Subcutaneous adipose tissue (tissue), 4 donors: ENCODE data around the gene PRR15. TPM values are rescaled to one million over a fixed set of nuclear protein-coding genes. Genes with fewer than 3 reads are reported as not detected.

Experiments
- CTCF ChIP-seq: fragments of 450-650 bp; IDR thresholded peaks from one replicate; pipeline ENCODE4 v1.5.1; 2016; ENCODE audit warnings: low read depth, mild to moderate bottlenecking, control low read depth, antibody characterized with exemption, moderate library complexity
- total RNA-seq, 4 donors: library from RNA; depleted of rRNA; stranded (reverse); fragments of >200 nt; gene quantifications; one replicate each; pipeline ENCODE4 v1.1.0, GENCODE V29; 2016

Gene PRR15
- total RNA-seq, 4 donors from 2014 or later: 0.34 to 0.88 (median 0.38) TPM; not detected in 1

DNA sequence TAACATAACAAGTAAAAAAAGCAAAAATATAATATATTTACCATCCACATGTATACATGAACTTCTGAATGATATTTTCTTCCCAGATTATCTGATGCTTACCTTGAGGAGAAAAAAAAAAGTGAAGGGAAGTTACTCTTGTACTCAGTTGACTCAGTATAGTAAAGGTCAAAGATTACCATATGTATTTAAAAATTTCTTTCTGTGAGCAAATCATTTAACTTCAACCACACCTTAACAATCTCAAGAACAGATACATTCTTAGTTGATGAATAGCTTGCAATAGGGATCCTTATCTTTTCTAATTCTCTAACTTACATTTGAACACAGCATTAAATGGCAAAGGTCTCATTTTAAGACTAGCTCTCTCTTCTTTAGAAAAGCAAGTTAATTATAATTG lies 29.8 kb downstream of the PRR15 start:
- TF ChIP-seq CTCF: no peak

DNA sequence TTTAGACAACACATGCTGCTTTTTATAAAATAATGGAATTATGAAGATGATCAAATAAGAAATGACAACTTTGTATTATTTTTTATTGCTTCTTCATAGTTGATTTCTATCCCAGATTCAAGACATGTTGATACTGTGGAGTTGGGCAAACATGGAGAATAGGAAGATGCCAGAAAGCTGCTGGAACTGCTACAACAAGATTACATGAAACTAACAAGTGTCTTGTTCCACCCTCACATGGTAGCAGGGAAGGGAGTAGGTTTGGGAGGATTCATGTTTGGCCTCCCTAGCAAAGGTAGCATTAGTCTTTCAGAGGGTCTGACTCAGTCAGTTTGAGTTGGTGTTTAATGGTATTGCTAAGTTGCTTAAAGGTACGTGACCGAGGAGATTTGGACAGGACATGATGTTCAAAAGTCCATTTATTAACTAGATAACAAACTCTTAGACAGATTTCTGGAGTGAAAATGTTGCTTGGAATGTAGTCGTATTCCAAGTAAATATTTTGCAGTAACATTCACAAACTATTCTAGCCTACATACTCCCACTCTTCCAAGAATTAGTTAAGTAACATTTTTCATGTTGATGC lies 33.1 kb downstream of the PRR15 start:
- TF ChIP-seq CTCF: no peak

- TF ChIP-seq CTCF: no peak
These were observed 33.6 kb downstream of the PRR15 start for GRCh38 chr7:29597266-29597665.

DNA sequence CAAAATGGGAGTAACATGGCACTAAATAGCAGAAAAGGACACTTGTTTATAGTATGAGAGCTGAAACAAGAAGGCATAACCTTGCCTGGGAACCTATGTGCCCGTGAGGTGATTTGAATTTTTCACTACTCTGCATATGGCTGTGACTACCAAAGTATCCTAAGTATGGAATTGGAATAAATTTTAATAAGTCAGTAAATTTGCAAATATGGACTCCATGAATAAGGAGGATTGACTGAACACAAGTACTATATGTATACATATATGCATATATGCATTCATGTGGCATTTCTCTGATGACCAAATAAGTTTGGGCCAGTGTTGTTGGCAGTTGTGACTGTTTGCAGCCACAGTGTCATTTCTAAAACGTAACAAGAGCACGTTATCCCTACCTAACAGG lies 34.5 kb downstream of the PRR15 start:
- no peak for TF ChIP-seq CTCF

- no peak for TF ChIP-seq CTCF
These were observed 35.0 kb downstream of the PRR15 start for GRCh38 chr7:29598613-29599012.

DNA sequence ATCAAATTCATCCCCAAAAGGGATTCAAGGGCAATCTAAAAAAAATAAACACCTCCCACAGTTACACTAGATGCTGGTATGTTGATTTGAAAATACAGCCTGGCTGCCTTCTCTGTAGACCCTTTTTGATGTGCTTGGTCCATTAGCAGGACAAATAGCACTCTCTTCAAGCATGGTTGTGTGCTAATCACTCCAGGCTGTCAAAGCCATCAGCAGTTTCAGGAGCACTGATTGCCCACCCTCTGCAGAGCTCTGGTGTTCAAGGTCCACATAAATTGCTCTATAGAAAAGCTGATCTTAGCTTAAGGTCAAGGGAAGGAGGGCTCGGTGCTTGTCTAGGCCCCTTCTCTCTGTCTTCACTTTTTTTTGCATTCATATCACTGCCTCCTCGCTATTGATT lies 35.4 kb downstream of the PRR15 start:
- TF ChIP-seq CTCF: no peak

DNA sequence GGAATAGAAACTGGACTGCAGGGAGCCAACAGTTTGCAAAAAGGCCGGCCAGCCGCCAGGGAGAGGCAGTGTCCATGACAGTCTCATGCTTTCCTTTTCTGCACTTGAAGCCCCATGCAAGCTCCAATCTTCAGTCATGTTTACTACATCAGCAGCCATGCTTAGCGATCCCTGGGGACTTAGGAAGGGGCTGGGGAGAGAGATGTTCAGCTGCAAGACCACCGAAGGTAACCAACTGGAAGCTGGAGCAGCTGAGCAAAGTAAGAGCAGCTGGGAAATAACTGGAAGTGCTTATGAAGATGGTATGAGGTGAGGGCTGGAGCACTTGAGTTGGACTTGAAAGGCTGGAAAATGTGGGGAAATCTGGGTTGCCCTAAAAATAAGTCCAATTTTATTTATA lies 37.0 kb downstream of the PRR15 start:
- no peak for TF ChIP-seq CTCF
